Left lung (tissue), 10 donors: ENCODE results near the gene ZNF831. TPM values are rescaled to one million over a fixed set of nuclear protein-coding genes. Genes with fewer than 3 reads are reported as not detected.

ENCODE experiments used
- ATAC-seq: fragments of 200-7000 bp; cut with Tn5 transposase; one replicate; pipeline ENCODE4 v1.9.1; 2020; ENCODE audit warnings: moderate library complexity
- DNase-seq, 4 donors: peaks; one replicate each; pipeline ENCODE4 v3.0.0-alpha.2; 2013 to 2020
- H3K27ac ChIP-seq, 2 donors: fragments of 200-600 bp; sonication (generic) in 1 of 2; one replicate each; pipeline versions ENCODE4 v1.5.0 to v1.8.0; 2020 to 2021
- H3K27me3 ChIP-seq, 2 donors: fragments of 200-600 bp; sonication (generic) in 1 of 2; one replicate each; pipeline versions ENCODE4 v1.5.0 to v1.8.0; 2020 to 2021
- H3K36me3 ChIP-seq, 2 donors: fragments of 200-600 bp; sonication (generic) in 1 of 2; one replicate each; pipeline versions ENCODE4 v1.5.0 to v1.8.0; 2020 to 2021
- H3K4me1 ChIP-seq, 2 donors: fragments of 200-600 bp; one replicate each; pipeline ENCODE4 v1.8.0; 2021
- H3K4me3 ChIP-seq, 2 donors: fragments of 200-600 bp; sonication (generic) in 1 of 2; one replicate each; pipeline versions ENCODE4 v1.5.0 to v1.8.0; 2020 to 2021; ENCODE audit warnings: mild to moderate bottlenecking in 1 of 2
- H3K9me3 ChIP-seq, 2 donors: fragments of 200-600 bp; sonication (generic) in 1 of 2; one replicate each; pipeline versions ENCODE4 v1.5.0 to v1.8.0; 2020 to 2021
- CTCF ChIP-seq, 2 donors: fragments of 200-600 bp; sonication (generic) in 1 of 2; IDR thresholded peaks; one replicate each; pipeline versions ENCODE4 v1.5.0 to v1.8.0; 2021; ENCODE audit warnings: antibody characterized with exemption in 2 of 2
- intact Hi-C, 2 donors: fragments of 100-400 bp; cut with DNase I; formaldehyde crosslinking; loops; one replicate each; pipeline versions ENCODE4 v1.11.2 to v1.14.2; 2022
- polyA plus RNA-seq, 6 donors: library from polyadenylated mRNA; unstranded; fragments of 120-200 nt; gene quantifications; one replicate each; pipeline ENCODE4 v1.2.1, GENCODE V29; 2013; ENCODE audit not compliant: insufficient read length in 6 of 6
- total RNA-seq, 2 donors: library from RNA; stranded (reverse); fragmentation: NEBNext Ultra II Directional; extraction: Animal tissue kit (Norgen Biotek cat#: 25700); gene quantifications; one replicate each; pipeline ENCODE4 v1.2.1, GENCODE V29; 2021
- donor health status: DM: no; HTN: yes; CAD: no.
- donor health status: DM: no; HTN: no; CAD: no.

Gene ZNF831
- total and polyA plus RNA-seq, 8 donors, result 0.13 to 1.1 (median 0.18) TPM

- no peak for TF ChIP-seq CTCF (IDR thresholded peaks at IDR 0.05)
- intact Hi-C loops, result no loop called here
- Histone ChIP-seq H3K9me3 (no peaks in the 10 kb centered on the region), H3K27me3 (peaks cover 0 to 16% of the 10 kb centered on the region in 2 donors), H3K36me3 (no peaks in the 10 kb centered on the region), H3K4me3 (no peak overlapping the region), H3K27ac (no peak overlapping the region), H3K4me1 (no peaks in the 10 kb centered on the region)
- DNase-seq (no peak), ATAC-seq (no peak)
These were observed 18.2 kb upstream of the ZNF831 start for GRCh38 chr20:59145247-59145923.

- Histone ChIP-seq H3K4me1 (no peaks in the 10 kb centered on the region), H3K27ac (peak overlapping the region in 1 of 2 donors; percentile 37), H3K9me3 (no peaks in the 10 kb centered on the region), H3K36me3 (no peaks in the 10 kb centered on the region), H3K27me3 (peaks cover 0 to 16% of the 10 kb centered on the region in 2 donors), H3K4me3 (peak overlapping the region in 1 of 2 donors; percentile 2)
- DNase-seq, result no peak
- intact Hi-C loops, result no loop called here
- no peak for TF ChIP-seq CTCF (IDR thresholded peaks at IDR 0.05)
- ATAC-seq, result no peak
These were observed 17.5 kb upstream of the ZNF831 start for GRCh38 chr20:59145924-59146779.

GRCh38 chr20:59146780-59147565 is 16.6 kb upstream of the ZNF831 start:
- Histone ChIP-seq H3K36me3 (no peaks in the 10 kb centered on the region), H3K27ac (peak overlapping the region in 1 of 2 donors; percentile 20), H3K27me3 (peaks cover 0 to 16% of the 10 kb centered on the region in 2 donors), H3K9me3 (no peaks in the 10 kb centered on the region), H3K4me1 (no peaks in the 10 kb centered on the region), H3K4me3 (peak overlapping the region in 1 of 2 donors; percentile 2)
- intact Hi-C loops, result no loop called here
- no peak for DNase-seq
- ATAC-seq, result no peak
- TF ChIP-seq CTCF (IDR thresholded peaks at IDR 0.05), result no peak

- H3K27ac ChIP-seq, result peak overlapping the region in 1 of 2 donors; percentile 20
- H3K9me3 ChIP-seq, result no peaks in the 10 kb centered on the region
- peaks cover 0 to 16% of the 10 kb centered on the region in 2 donors for H3K27me3 ChIP-seq
- ATAC-seq (no peak), DNase-seq (no peak)
- intact Hi-C loops, result no loop called here
- no peak overlapping the region for H3K4me3 ChIP-seq
- H3K4me1 ChIP-seq, result no peaks in the 10 kb centered on the region
- no peaks in the 10 kb centered on the region for H3K36me3 ChIP-seq
- no peak for TF ChIP-seq CTCF (IDR thresholded peaks at IDR 0.05)
These were observed 16.0 kb upstream of the ZNF831 start for GRCh38 chr20:59147586-59147985.
